ENCODE data around the gene TDO2. TPM values are rescaled to one million over a fixed set of nuclear protein-coding genes. Genes with fewer than 3 reads are reported as not detected.
"Not testable (repeated sequence)": the region's sequence is repeated elsewhere in the genome, so short reads cannot be mapped to it uniquely, and the experiment has no call there.

TDO2 gene
- total RNA-seq, 6 donors from 2014 or later: 0.74 to 2.3 (median 2.1) TPM; not detected in 3

DNA sequence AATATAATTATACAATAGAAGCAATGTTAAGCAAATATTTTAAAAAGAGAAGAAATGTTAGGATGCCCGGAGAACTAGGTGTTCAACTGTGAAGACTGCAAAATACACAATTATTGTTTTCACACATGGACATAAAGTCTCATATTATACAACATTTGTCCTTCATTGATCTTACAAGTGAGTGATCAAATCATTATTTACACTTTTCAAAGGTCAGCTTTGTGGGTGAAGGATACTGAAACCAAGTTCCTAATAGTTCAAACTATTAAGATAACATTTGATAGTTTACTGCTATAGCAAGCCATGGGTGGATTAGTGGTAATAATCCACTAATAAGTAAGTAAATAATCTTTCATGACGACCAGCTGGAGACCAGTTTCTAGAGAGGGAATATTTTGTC, 26.8 kb downstream of the TDO2 start:
- DNase-seq (no peak), ATAC-seq (ENCODE audit: low FRiP score in 2 of 2) (no peak)
- H3K9me3 ChIP-seq: no peaks in the 10 kb centered on the region
- no peaks in the 10 kb centered on the region for H3K4me1 ChIP-seq
- WGBS, 2 donors: 79 to 92% methylated on average over 2 of the region's 2 CpGs
- no peak overlapping the region for H3K27ac ChIP-seq
- H3K4me3 ChIP-seq: no peak overlapping the region
- no peaks in the 10 kb centered on the region for H3K27me3 ChIP-seq
- TF ChIP-seq, protein P1, sequence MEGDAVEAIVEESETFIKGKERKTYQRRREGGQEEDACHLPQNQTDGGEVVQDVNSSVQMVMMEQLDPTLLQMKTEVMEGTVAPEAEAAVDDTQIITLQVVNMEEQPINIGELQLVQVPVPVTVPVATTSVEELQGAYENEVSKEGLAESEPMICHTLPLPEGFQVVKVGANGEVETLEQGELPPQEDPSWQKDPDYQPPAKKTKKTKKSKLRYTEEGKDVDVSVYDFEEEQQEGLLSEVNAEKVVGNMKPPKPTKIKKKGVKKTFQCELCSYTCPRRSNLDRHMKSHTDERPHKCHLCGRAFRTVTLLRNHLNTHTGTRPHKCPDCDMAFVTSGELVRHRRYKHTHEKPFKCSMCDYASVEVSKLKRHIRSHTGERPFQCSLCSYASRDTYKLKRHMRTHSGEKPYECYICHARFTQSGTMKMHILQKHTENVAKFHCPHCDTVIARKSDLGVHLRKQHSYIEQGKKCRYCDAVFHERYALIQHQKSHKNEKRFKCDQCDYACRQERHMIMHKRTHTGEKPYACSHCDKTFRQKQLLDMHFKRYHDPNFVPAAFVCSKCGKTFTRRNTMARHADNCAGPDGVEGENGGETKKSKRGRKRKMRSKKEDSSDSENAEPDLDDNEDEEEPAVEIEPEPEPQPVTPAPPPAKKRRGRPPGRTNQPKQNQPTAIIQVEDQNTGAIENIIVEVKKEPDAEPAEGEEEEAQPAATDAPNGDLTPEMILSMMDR (IDR thresholded peaks at IDR 0.05): no peak
- TF ChIP-seq POLR2A (IDR thresholded peaks at IDR 0.05): no peak
- no peak for TF ChIP-seq EP300 (IDR thresholded peaks at IDR 0.05)
- TF ChIP-seq POLR2AphosphoS5 (IDR thresholded peaks at IDR 0.05): no peak
- peaks cover 0 to 26% (median 9%) of the 10 kb centered on the region in 4 donors for H3K36me3 ChIP-seq

GRCh38 chr4:155931634-155932033, 28.1 kb downstream of the TDO2 start:
- no peaks in the 10 kb centered on the region for H3K4me1 ChIP-seq

GRCh38 chr4:155934634-155935033, 31.1 kb downstream of the TDO2 start:
- not testable (repeated sequence) for ATAC-seq (ENCODE audit: low FRiP score in 2 of 2)
- WGBS, 2 donors: 87 to 100% methylated on average over 4 of the region's 4 CpGs

More at GRCh38 chr4:155931634-155932033, 28.1 kb downstream of the TDO2 start:
- Histone ChIP-seq H3K4me3 (no peak overlapping the region), H3K27ac (no peak overlapping the region), H3K9me3 (no peaks in the 10 kb centered on the region), H3K36me3 (peaks cover 0 to 26% (median 7%) of the 10 kb centered on the region in 4 donors), H3K27me3 (no peaks in the 10 kb centered on the region)
- WGBS, 2 donors: 93 to 96% methylated on average over 4 of the region's 4 CpGs
- TF ChIP-seq EP300 (IDR thresholded peaks at IDR 0.05): no peak
- no peak for TF ChIP-seq POLR2AphosphoS5 (IDR thresholded peaks at IDR 0.05)
- TF ChIP-seq POLR2A (IDR thresholded peaks at IDR 0.05): no peak
- TF ChIP-seq, protein P1 (IDR thresholded peaks at IDR 0.05): no peak
- ATAC-seq (ENCODE audit: low FRiP score in 2 of 2): no peak
- DNase-seq: no peak

GRCh38 chr4:155935389-155935986, 32.0 kb downstream of the TDO2 start:
- H3K27ac ChIP-seq: no peak overlapping the region
- TF ChIP-seq POLR2A (IDR thresholded peaks at IDR 0.05): no peak
- no peak for TF ChIP-seq EP300 (IDR thresholded peaks at IDR 0.05)
- TF ChIP-seq POLR2AphosphoS5 (IDR thresholded peaks at IDR 0.05): no peak
- TF ChIP-seq, protein P1 (IDR thresholded peaks at IDR 0.05): no peak
- no peaks in the 10 kb centered on the region for H3K4me1 ChIP-seq
- H3K27me3 ChIP-seq: no peaks in the 10 kb centered on the region
- H3K4me3 ChIP-seq: no peak overlapping the region
- no peak for DNase-seq
- no peak for ATAC-seq (ENCODE audit: low FRiP score in 2 of 2)
- 81 to 92% methylated on average over 4 of the region's 4 CpGs for WGBS, 2 donors
- H3K9me3 ChIP-seq: no peaks in the 10 kb centered on the region
- peaks cover 0 to 33% (median 2%) of the 10 kb centered on the region in 4 donors for H3K36me3 ChIP-seq

More at GRCh38 chr4:155934634-155935033, 31.1 kb downstream of the TDO2 start:
- not testable (repeated sequence) for H3K4me1 ChIP-seq, DNase-seq, H3K27ac ChIP-seq, H3K27me3 ChIP-seq, H3K4me3 ChIP-seq, H3K9me3 ChIP-seq
- H3K36me3 ChIP-seq: peaks cover 0 to 30% (median 2%) of the 10 kb centered on the region in 4 donors

- DNase-seq (no peak), ATAC-seq (ENCODE audit: low FRiP score in 2 of 2) (no peak)
- H3K27ac ChIP-seq: no peak overlapping the region
- H3K9me3 ChIP-seq: no peaks in the 10 kb centered on the region
- WGBS, 2 donors: 65 to 71% methylated on average over 6 of the region's 6 CpGs
- no peak for TF ChIP-seq POLR2A (IDR thresholded peaks at IDR 0.05)
- TF ChIP-seq, protein P1 (IDR thresholded peaks at IDR 0.05): no peak
- TF ChIP-seq POLR2AphosphoS5 (IDR thresholded peaks at IDR 0.05): no peak
- TF ChIP-seq EP300 (IDR thresholded peaks at IDR 0.05): no peak
- H3K4me3 ChIP-seq: no peak overlapping the region
- H3K36me3 ChIP-seq: peaks cover 0 to 34% (median 1%) of the 10 kb centered on the region in 4 donors
- no peaks in the 10 kb centered on the region for H3K4me1 ChIP-seq
- no peaks in the 10 kb centered on the region for H3K27me3 ChIP-seq
Measured at GRCh38 chr4:155941085-155941790, 37.7 kb downstream of the TDO2 start.

Data from upper lobe of left lung (tissue), 6 donors.